Dedifferentiated amniotic fluid mesenchymal stem cell (primary cell): ENCODE data around the gene C9orf50.
"Not testable (repeated sequence)": the region's sequence is repeated elsewhere in the genome, so short reads cannot be mapped to it uniquely, and the experiment has no call there.

Source experiments
- DNase-seq: peaks from one replicate; pipeline ENCODE4 v3.0.0-alpha.2; 2016; ENCODE audit errors: extremely low spot score

Gene C9orf50

GRCh38 chr9:129648092-129648763 is 27.3 kb upstream of the C9orf50 start:
- no peak for DNase-seq

- no peak for DNase-seq
These were observed 26.7 kb upstream of the C9orf50 start for GRCh38 chr9:129647635-129648034.

DNA sequence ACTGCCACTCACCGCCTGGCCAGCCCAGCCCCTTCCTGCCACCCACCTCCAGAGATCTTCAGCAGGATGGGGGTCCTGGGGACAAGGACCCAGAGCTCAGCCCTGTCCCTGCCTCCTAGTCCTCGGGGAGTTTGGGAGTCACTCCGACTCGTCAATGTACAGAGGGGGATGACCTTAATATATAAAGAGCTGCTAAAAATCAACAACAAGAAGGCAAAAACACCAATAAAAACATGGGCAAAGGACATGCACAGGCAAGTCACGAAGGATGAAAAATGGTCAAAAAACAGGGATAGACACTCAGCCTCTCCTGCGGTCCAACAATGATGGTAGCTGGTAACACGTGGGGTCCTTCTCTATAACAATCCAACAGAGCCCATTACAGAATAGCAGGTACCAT is 25.8 kb upstream of the C9orf50 start:
- DNase-seq = no peak

GRCh38 chr9:129646252-129646651 is 25.4 kb upstream of the C9orf50 start:
- no peak for DNase-seq

DNA sequence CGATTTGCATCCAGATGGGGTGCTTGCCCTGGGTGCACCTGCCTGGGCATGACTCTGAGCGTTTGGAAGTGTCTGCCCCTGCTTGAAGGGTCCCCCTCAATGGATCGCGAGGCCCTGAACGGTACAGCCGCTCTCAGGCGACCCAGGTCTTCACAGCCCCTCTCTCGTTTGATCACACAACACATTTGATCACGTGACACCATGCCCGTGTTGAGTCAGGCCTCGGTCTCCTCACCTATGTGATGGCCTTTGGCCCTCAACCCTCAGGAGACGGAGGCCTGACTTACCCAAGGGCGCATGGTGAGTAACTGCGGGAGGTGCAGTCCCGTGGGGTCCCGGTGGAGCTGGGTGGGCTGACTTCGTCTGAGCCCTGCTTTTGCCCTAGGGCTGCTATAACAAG is 24.0 kb upstream of the C9orf50 start:
- no peak for DNase-seq

DNA sequence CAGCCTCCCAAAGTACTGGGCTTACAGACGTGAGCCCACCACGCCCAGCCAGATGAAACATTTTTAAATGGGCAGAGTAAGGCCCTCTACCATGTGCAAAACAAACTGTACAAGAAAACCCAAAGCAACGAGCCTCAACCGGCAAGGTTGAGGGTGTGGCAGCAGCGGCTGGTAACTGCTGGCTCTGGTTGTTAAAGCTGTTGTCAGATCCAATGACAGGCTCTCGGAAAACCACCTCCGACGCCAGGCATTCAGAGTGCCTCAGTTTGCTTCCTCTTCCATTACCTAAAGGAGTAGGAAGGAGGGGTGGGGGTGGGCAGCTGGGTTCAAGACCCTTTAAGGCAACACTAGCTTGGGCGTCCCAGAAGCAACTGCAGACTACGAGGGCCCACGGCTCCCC is 23.5 kb upstream of the C9orf50 start:
- no peak for DNase-seq

DNA sequence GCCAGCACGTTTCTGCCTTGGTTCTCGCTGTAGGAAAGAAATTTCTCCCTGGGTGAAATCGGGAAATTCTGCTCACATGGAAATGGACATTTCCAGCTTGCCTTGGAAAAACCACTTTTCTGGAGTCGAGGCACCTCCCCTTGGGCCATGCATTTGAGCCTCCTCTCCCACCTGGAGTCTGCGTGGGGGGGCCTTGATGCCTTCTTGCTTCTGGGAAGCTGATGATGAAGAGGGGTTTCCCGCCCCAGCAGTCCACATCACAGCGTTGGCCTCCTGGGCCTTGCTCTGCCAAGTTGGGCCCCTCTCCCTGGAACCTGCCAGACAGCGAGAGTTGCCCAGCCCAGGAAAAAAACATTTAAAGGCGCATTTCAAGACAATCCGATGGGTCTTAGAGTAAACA is 22.8 kb upstream of the C9orf50 start:
- no peak for DNase-seq

DNA sequence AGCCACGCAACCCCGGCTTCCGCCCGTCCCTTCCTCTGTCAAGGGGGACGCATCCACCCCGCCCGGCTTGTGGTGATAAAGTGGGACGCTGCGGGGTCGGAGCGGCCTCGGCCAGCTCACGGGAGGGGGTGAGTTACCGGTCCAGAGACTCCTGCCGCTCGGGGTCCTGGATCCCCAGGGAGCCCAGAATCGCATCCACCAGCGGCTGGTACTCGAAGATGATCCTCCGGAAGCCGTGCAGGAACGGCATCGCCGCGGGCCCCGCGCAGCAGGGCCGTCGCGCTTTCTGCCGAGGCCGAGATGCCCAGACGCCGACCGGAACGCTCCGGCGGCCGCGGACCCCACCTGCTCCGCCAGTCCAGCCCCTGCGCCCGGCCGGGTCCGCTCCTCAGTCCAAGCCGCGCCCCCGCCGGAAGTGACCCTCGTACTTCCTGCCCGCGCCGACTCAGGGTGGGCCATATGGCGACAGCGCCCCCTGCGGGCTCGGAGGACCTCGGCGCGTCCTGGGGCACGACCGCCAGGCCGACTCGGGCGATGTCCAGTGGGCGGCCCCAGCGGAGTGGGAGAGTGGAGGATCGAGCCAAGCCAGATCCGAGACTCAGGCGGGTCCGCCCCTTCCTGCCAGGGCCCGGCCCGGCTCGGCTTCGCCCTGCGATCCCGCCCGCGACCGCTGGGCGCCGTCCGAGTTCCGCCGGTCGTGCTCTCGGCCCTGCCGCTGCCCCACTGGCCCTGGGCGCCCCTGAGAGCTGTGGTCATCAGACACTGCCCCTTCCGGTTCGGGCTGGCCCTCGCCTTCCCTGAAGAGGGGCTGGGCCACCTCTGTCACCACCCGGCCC is 21.1 kb upstream of the C9orf50 start, which contains the start of gene ASB6:
Gene ASB6 (minus strand): TSS at position 402 of the 836 bp plus-strand sequence. CDS start 152 bp downstream, at position 250.
- peak; percentile 92 for DNase-seq

DNA sequence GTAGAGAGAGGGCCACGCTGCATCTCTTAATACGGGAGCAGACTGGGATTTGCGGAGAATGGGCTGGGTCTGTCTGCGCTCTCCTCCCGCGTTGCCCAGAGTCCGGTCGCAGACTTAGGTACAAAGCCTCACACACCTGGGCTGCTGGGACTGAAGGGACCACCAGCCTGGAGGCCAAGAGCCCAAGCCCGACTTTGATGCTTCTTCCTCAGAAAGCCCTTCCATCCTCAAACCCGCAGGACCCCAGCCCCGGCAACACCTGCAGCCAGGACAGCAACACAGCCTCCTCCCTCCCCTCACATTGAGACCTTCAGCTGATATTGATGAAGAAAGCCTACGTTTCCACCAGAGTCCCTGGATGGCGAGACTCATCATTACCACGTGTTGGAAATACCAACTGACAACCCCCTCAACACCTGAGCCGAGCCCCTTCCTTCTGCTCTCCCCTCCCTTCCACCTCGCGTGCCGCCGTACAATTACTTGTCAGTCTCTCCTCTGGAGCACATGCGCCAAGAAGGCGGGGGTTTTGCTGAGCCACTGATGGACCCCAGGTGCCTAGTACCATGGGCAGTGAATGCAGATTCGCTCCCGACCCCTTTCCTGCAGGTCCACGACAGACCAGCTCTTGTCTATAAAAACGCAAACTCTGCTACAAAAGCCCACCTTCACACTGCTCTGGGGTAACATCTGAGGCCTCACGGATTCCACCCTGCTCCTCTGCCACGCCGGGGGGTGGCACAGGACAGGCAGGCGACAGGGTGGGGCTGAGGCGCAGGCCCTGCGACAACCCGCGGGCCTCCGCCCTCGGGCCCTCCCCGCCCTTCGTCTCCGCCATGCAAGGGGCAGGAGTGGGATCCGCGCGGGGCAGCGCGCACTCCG is 20.2 kb upstream of the C9orf50 start:
- no peak for DNase-seq

- no peak for DNase-seq
These were observed 19.4 kb upstream of the C9orf50 start for GRCh38 chr9:129640086-129640870.

DNA sequence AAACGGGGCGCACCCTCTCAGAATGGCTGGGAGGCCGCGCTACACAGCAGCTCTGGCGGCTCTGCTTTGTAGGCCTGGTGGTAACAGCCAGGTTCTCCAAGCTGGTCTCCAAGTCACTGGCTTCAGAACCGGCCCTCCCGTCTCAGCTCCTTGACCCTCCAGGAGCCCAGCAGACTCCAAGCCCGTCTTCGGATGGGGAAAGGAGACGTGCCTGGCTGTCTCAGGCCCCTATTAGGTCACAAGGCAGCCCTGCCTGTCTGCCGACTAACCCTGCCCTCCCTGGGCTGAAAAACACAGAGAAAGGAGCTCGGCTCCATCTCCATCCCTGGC is 18.8 kb upstream of the C9orf50 start:
- no peak for DNase-seq

DNA sequence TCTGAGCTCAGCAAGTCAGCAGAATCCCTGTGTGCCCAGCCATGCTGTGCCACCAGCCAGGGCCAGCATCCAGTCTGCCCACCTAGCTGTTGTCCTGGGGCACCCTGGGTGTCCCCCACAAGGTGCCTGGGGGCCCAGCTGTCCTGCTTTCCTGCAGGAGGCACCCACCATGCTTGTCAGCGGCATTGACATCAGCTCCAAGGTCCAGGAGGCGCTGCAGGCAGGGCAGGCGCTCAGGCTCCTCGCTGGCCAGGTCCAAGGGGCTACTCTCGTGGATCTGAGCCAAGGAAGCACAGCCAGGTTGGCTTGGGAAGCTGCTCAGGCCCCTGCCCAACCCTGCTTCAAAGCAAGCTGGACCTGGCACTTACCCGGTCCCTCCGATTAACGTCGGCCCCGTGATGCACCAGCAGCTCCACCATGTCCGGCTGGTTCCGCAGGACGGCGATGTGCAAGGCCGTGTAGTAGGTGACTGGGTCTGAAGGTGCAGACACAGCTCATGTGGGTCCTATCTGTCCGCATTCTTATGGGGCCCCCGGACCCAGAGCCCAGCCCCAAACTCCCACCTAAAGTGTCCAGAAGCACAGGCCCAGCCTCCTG is 18.2 kb upstream of the C9orf50 start:
- DNase-seq = no peak

DNA sequence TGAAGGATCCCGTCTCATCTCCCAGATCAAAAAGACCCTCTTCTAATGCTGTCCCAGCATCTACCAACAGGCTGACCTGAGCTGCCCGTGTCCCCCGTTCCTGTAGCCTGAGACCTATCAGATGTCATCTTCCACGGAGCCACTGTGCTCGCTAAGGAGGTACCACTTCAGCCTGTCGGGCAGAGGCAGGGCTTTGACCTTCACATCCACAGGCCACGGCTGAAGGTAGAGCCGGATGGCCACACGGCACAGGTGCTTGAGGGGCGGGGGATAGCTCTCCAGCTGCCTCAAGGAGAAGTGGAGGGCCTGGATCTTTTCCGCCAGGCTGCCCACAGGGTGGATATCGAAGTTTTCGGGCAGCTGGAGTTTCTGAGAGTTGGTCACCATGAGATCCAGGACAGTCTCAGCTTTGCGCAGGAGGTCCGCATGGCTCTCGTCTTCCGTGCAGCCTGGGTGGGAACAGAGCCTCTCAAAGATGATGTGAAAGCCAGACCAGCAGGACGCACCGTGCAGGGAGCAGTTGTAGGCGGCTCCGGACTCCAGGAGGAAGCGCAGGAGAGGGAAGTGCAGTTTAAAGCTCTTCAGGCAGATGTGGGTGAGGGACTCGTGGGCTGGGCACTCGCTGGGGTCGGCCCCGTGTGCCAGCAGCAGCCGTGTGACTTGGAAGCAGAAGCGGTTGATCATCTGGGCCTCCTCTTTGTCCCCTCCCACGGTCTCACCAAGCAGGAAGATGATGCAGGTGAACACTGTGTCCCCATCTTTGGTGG is 17.0 kb upstream of the C9orf50 start:
- DNase-seq = no peak

- DNase-seq = no peak
These were observed 16.2 kb upstream of the C9orf50 start for GRCh38 chr9:129637102-129637501.

GRCh38 chr9:129636343-129636742 is 15.4 kb upstream of the C9orf50 start:
- not testable (repeated sequence) for DNase-seq

- no peak for DNase-seq
These were observed 14.5 kb upstream of the C9orf50 start for GRCh38 chr9:129635099-129636065.

DNA sequence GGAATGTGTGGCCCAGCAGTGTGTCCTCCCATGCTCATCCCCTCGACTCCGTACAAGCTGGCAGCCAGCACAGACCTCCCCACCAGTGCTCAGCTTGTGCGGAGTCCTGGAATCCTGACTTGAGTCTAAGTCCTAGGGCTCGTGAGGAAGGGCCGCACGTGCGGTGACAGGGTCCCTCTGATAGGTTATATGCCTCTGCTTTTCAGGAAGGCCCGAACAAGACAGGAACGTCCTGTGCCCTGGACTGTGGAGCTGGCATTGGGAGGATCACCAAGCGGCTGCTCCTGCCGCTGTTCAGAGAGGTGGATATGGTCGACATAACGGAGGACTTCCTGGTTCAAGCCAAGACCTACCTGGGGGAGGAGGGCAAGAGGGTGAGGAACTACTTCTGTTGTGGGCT is 12.9 kb upstream of the C9orf50 start:
- no peak for DNase-seq

- DNase-seq = no peak
These were observed 12.3 kb upstream of the C9orf50 start for GRCh38 chr9:129633207-129633606.

DNA sequence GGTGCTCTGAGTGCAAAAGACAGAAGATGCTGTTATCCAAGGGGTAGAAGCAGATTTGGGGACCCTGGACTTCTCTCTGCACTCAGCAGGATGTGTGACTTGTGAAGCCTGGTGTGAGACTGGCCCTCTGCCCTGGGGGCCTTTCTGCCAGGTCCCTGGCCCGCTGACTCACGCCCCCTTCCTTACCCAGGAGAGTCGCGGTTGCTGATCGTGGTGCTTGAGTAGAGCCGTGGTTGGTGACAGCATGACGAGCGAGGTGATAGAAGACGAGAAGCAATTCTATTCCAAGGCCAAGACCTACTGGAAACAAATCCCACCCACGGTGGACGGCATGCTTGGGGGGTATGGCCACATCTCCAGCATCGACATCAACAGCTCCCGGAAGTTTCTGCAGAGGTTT is 11.6 kb upstream of the C9orf50 start:
- DNase-seq = no peak
